ENCODE results near the gene MRC1. TPM values are rescaled to one million over a fixed set of nuclear protein-coding genes. Genes with fewer than 3 reads are reported as not detected.

MRC1 gene
- total and polyA plus RNA-seq, 9 of the 15 experiments (the other 6 are each of a cell fraction or from before 2014, with no cell fraction given) = 0.01 to 0.20 (median 0.03) TPM; not detected in 5

DNA sequence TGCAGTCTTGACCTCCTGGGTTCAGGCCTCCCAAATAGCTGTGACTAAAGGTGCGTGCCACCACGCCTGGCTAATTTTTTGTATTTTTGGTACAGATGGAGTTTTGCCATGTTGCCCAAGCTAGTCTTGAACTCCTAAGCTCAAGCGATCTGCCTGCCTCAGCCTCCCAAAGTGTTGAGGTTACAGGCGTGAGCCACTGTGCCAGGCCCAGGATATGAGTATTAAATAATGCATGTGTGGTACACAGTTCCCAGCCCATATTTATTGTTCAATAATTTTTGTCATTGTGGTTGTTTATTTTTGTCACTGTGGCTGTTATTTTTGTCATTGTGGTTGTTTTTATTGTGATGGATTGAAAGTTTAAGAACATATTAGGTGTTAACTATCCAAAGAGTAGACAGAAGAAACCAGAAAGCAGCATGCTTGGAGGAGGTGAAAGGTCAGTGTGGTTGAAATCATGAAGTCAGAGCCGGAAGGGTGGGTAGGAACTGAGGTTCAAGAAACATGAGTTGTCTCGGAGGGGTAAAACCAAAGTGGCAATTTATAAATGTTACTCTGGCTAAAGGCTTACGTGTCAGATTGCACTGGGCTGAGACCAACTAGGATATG lies 45.0 kb downstream of the MRC1 start:
- TF ChIP-seq ZNF311 (CRISPR knock-in tag; IDR thresholded peaks at IDR 0.05) (no peak), BDP1 (IDR thresholded peaks at IDR 0.05; ENCODE audit: insufficient read depth, insufficient read length) (no peak), MYNN (IDR thresholded peaks at IDR 0.05) (no peak), MYNN (CRISPR knock-in tag; IDR thresholded peaks at IDR 0.05) (no peak), SMARCB1 (IDR thresholded peaks at IDR 0.05; ENCODE audit: insufficient read length, low read depth) (no peak), NFIX (CRISPR knock-in tag; IDR thresholded peaks at IDR 0.05; ENCODE audit: low read depth) (no peak), FUS (optimal IDR thresholded peaks at IDR 0.05; ENCODE audit: low read depth, low read length) (no peak), RBM34 (IDR thresholded peaks at IDR 0.05; ENCODE audit: borderline replicate concordance, insufficient read depth, low read length) (no peak), ETV5 (CRISPR knock-in tag; IDR thresholded peaks at IDR 0.05; ENCODE audit: low read depth) (no peak)
- TF ChIP-seq, protein P1, sequence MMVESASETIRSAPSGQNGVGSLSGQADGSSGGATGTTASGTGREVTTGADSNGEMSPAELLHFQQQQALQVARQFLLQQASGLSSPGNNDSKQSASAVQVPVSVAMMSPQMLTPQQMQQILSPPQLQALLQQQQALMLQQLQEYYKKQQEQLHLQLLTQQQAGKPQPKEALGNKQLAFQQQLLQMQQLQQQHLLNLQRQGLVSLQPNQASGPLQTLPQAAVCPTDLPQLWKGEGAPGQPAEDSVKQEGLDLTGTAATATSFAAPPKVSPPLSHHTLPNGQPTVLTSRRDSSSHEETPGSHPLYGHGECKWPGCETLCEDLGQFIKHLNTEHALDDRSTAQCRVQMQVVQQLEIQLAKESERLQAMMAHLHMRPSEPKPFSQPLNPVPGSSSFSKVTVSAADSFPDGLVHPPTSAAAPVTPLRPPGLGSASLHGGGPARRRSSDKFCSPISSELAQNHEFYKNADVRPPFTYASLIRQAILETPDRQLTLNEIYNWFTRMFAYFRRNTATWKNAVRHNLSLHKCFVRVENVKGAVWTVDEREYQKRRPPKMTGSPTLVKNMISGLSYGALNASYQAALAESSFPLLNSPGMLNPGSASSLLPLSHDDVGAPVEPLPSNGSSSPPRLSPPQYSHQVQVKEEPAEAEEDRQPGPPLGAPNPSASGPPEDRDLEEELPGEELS (CRISPR knock-in tag; IDR thresholded peaks at IDR 0.05; ENCODE audit: borderline replicate concordance) = no peak
- TF ChIP-seq, protein P2, sequence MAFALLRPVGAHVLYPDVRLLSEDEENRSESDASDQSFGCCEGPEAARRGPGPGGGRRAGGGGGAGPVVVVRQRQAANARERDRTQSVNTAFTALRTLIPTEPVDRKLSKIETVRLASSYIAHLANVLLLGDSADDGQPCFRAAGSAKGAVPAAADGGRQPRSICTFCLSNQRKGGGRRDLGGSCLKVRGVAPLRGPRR (CRISPR knock-in tag; IDR thresholded peaks at IDR 0.05) = no peak
- TF ChIP-seq, protein P3, sequence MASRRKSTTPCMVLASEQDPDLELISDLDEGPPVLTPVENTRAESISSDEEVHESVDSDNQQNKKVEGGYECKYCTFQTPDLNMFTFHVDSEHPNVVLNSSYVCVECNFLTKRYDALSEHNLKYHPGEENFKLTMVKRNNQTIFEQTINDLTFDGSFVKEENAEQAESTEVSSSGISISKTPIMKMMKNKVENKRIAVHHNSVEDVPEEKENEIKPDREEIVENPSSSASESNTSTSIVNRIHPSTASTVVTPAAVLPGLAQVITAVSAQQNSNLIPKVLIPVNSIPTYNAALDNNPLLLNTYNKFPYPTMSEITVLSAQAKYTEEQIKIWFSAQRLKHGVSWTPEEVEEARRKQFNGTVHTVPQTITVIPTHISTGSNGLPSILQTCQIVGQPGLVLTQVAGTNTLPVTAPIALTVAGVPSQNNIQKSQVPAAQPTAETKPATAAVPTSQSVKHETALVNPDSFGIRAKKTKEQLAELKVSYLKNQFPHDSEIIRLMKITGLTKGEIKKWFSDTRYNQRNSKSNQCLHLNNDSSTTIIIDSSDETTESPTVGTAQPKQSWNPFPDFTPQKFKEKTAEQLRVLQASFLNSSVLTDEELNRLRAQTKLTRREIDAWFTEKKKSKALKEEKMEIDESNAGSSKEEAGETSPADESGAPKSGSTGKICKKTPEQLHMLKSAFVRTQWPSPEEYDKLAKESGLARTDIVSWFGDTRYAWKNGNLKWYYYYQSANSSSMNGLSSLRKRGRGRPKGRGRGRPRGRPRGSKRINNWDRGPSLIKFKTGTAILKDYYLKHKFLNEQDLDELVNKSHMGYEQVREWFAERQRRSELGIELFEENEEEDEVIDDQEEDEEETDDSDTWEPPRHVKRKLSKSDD (conservative IDR thresholded peaks at IDR 0.05; ENCODE audit: low read length) = no peak
- H2AFZ ChIP-seq (ENCODE audit: low read depth, low read length) = no peak overlapping the region
- FAIRE-seq (no peak), DNase-seq (ENCODE audit: extremely low read depth in 1 of 4, low spot score in 3 of 4) (no peak), ATAC-seq (no peak)
- peaks cover 4 to 10% of the 10 kb centered on the region in 2 experiments; a peak in 3 of 5 replicates for H3K27me3 ChIP-seq (ENCODE audit: control insufficient read depth in 2 of 2, insufficient read depth in 2 of 2, low read length in 2 of 2)
- no peak overlapping the region for H3K4me3 ChIP-seq
- in situ Hi-C loops (cut with MboI) (loop anchor here (25.0 kb wide), 2 partner anchors 567 to 1017 kb away; no protein-coding TSS in a partner anchor), intact Hi-C loops (cut with micrococcal nuclease) (no loop called here)
- H3K9ac ChIP-seq (ENCODE audit: insufficient read depth in 1 of 2, low read depth in 2 of 2, low read length in 2 of 2) = no peak overlapping the region
- no peaks in the 10 kb centered on the region for H3K9me1 ChIP-seq (ENCODE audit: control insufficient read depth, insufficient read depth, low read length)
- H3K4me2 ChIP-seq (ENCODE audit: insufficient read depth, low read length) = no peak overlapping the region
- H3K79me2 ChIP-seq (ENCODE audit: control insufficient read depth, insufficient read depth, low read length) = no peaks in the 10 kb centered on the region
- no peaks in the 10 kb centered on the region for H4K20me1 ChIP-seq (replicated peaks; ENCODE audit: control insufficient read depth, insufficient read depth, low read length)
- ChIA-PET POLR2A (no interaction called here), CTCF (ENCODE audit: low intra/inter-chr PET ratio) (no interaction called here)
- no peak overlapping the region for H3K27ac ChIP-seq (ENCODE audit: extremely low read depth, low read depth, low read length)
- no peaks in the 10 kb centered on the region for H3K4me1 ChIP-seq (replicated peaks in 1 of 2; ENCODE audit: control insufficient read depth in 2 of 2, insufficient read depth in 2 of 2, low read length in 2 of 2)
- H3K9me3 ChIP-seq (replicated peaks; ENCODE audit: control insufficient read depth, insufficient read depth, low read depth, low read length) = no peaks in the 10 kb centered on the region
- 2% methylated on average over 7 of the region's 7 CpGs for WGBS (ENCODE audit: insufficient coverage, low coverage, missing lambda C conversion rate)
- H3K36me3 ChIP-seq (ENCODE audit: control insufficient read depth, insufficient read depth, low read length) = no peaks in the 10 kb centered on the region
- no TSS peak for BruUV-seq (replicated peaks)

Measured in K562 (cell line).